ENCODE results near the gene SDHAF2.

- TF ChIP-seq CTCF (conservative IDR thresholded peaks at IDR 0.05 in 1 of 2, IDR thresholded peaks at IDR 0.05 in 1 of 2; ENCODE audit: low read depth in 1 of 2, low read length in 2 of 2) (no peak), EZH2 (IDR thresholded peaks at IDR 0.05; ENCODE audit: low read length, missing control alignments) (no peak)
Observed at GRCh38 chr11:61460986-61461385, 31.1 kb downstream of the SDHAF2 start.
